Left colon (tissue), 2 donors: ENCODE measurements around the gene UCN. TPM values are rescaled to one million over a fixed set of nuclear protein-coding genes. Genes with fewer than 3 reads are reported as not detected.
"Not testable (repeated sequence)": the region's sequence is repeated elsewhere in the genome, so short reads cannot be mapped to it uniquely, and the experiment has no call there.

Experiments
- ATAC-seq: fragments of 200-7000 bp; cut with Tn5 transposase; one replicate; pipeline ENCODE4 v1.9.1; 2020; ENCODE audit warnings: mild to moderate bottlenecking, moderate library complexity
- DNase-seq, 2 donors: peaks; one replicate each; pipeline ENCODE4 v3.0.0-alpha.2; 2020
- intact Hi-C, 2 donors: fragments of 100-400 bp; cut with DNase I in 1 of 2; cut with micrococcal nuclease in 1 of 2; formaldehyde crosslinking; loops; one replicate each; pipeline versions ENCODE4 v1.11.2 to v1.14.0; 2022; cut with DNase I, micrococcal nuclease
- total RNA-seq, 2 donors: library from RNA; stranded (reverse); fragmentation: NEBNext Ultra II Directional; extraction: Animal tissue kit (Norgen Biotek cat#: 25700); gene quantifications; one replicate each; pipeline ENCODE4 v1.2.1, GENCODE V29; 2021
- donor health status: DM: no; HTN: no; CAD: no.
- donor health status: DM: yes; HTN: yes; CAD: no.

UCN gene
- total RNA-seq, 2 donors from 2014 or later = 0.52 to 0.56 TPM

DNA sequence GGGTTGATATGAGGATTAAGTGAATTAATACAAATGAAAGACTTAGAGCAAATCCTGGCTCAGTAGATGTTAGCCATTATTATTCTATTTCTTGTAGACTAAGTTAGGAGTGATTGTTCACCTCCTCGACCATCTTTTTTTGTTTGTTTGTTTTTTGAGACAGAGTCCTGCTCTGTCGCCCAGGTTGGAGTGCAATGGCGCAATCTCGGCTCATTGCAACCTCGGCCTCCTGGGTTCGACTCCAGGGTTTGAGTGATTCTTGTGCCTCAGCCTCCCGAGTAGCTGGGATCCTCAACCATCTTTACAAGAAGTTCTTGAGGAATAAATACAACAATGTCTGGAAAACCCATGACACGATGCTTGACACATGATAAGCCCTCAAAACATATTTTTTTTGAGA, 13.3 kb downstream of the UCN start:
- intact Hi-C loops = no loop called here
- DNase-seq = no peak
- no peak for ATAC-seq

DNA sequence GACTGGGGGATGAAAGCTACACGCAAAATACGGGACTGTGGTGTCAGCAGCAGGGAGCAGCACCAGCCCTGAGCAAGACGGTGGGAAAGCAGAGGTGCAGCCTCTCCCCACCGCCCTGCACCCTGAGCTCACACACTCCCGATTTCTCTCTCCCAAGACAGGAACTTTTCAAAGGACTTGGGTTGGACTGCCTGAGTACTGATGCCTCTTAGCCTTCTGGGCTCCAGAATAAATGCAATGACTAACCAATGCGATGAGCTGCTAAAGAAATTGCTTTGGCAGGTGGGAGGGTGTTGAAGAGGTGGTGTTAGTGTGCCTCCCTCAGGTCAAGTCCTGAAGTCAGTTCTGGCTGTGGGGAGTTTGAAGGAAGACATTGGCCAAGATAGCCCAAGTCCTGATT, 16.4 kb downstream of the UCN start:
- no peak for DNase-seq
- no peak for ATAC-seq
- intact Hi-C loops = no loop called here

DNA sequence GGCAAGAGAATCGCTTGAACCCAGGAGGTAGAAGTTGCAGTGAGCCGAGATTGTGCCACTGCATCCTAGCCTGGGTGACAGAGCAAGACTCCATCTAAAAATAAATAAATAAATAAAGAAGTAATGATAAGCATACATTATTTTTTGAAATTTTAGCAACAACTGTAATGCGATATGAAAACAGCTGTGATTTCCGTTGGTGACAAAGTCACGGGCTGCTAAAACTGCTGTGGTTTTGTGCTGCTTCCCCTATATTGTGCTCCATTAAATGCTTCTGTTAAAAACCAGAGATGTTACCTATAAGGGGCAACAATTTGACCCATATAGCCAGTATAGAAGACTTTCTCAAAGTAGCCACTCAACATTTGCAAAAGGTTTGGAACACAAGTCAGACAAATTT, 17.7 kb downstream of the UCN start:
- DNase-seq (no peak), ATAC-seq (no peak)
- intact Hi-C loops = no loop called here

DNA sequence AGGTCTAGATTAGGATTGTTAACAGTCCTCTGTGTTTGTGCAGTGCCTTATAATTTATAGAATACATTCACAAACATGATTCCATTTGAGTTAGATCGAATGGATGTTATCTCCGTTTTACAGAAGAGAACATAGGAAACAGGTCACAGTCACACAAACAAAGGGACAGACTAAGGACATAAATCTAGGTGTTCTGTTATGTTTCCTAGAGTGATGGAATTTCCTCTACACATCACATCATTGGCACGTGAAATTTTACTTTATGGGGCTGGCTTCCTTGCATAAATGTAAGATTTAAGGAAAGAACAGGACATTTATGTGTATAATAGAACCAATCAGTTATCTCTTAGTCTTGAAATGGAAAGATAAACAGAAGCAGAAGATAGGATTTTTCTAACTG, 19.6 kb downstream of the UCN start:
- no peak for ATAC-seq
- no peak for DNase-seq
- intact Hi-C loops = loop anchor here in 1 of 2 donors (10.0 kb wide), 1 partner anchor 194 kb away; no protein-coding TSS in a partner anchor

GRCh38 chr2:27285481-27285880, 22.8 kb downstream of the UCN start:
- intact Hi-C loops = loop anchor here in 1 of 2 donors (10.0 kb wide), 1 partner anchor 191 kb away; no protein-coding TSS in a partner anchor
- DNase-seq = no peak
- ATAC-seq = no peak

DNA sequence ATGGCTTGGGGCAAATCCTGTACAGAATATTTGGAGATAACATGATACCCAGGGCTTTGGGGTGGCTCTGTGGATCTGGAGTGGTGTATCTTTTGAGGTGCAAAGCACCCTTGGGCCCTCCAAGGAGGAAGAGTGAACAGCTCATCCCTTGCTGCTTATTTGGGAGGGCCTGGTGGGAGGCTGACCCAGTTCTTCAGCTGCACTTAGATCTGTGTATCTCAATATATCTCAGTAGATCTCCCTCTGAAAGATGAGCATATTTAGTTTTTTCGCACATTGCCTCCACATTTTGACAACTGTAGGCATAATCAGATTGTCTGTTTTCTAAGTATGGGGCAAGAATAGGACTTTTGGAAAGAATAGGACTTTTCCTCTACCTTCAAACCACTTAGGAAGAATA, 23.2 kb downstream of the UCN start:
- intact Hi-C loops = loop anchor here (5.0 to 10.0 kb wide), 2 partner anchors 188 to 190 kb away; no protein-coding TSS in a partner anchor
- no peak for ATAC-seq
- no peak for DNase-seq

DNA sequence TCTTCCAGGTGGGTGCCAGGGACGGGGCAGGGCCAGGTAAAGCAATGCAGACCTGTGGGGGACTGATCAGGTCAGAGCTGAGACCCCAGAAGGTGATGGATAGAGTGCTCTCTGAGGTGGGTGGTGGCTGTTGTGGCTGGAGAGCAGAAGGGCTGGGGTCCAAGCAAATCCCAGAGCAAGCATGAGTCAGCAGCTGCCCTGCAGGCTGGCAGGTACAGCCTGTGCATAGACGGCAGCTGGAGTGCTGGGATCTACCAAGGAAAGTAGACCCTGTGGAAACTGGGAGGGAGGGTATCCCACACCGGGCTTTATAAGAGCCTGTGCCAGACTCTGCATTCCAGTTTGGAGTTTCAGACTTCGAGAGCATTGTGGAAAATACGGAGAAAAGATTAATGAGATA, 25.4 kb downstream of the UCN start:
- intact Hi-C loops = loop anchor here (5.0 to 10.0 kb wide), 2 partner anchors 186 to 188 kb away; no protein-coding TSS in a partner anchor
- ATAC-seq (no peak), DNase-seq (no peak)

GRCh38 chr2:27281855-27282559, 26.2 kb downstream of the UCN start, which contains the start of gene TRIM54:
TSS of gene TRIM54 (plus strand) at chr2:27282429. CDS start at chr2:27282732, 303 bp downstream.
- ATAC-seq (no peak), DNase-seq (no peak)
- intact Hi-C loops = loop anchor here (5.0 to 10.0 kb wide), 2 partner anchors 185 to 187 kb away; no protein-coding TSS in a partner anchor

- intact Hi-C loops = loop anchor here (5.0 to 10.0 kb wide), 2 partner anchors 184 to 187 kb away; no protein-coding TSS in a partner anchor
- no peak for ATAC-seq
These were observed 26.8 kb downstream of the UCN start for GRCh38 chr2:27281442-27281841.

DNA sequence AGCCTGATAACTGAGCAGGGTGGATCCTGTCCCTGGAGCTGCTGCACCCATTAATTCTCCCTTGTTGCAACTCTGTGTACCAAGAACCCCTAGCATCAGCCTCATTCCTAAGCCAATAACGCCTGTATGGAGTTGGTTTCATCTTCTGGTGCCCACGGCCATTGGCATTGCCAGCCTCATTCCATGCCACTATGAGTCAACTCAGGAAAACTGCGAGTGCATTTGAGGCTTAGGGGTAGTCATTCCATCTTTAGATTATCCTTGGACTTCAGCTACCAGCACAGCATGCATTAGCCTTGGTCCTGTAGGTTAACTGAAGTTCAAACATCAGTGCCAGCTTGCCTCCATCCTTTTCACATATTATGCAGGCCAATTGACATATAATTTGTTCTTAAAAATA, 27.4 kb downstream of the UCN start:
- intact Hi-C loops = loop anchor here (5.0 to 10.0 kb wide), 2 partner anchors 184 to 186 kb away; no protein-coding TSS in a partner anchor
- no peak for DNase-seq
- no peak for ATAC-seq

More at GRCh38 chr2:27281442-27281841, 26.8 kb downstream of the UCN start:
- DNase-seq = no peak

DNA sequence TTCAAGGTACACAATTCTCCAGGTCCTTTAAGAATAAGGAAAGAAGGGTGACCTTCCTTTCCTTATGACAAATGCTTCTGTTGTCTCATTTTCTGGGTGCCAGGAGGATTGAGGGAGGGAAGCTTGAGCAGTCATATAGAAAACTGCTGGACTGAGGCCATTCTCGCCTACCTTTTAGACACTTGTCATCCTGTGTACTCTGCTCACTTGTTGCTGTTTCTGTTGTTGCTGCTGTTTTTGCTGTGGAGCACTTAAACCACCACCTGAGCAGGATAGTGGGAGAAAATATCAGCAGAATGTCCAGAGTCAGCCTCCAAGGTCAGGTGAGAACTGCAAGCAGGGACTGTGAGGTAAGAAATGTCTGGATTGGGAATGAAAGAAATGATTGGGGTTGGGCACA, 30.2 kb downstream of the UCN start:
- DNase-seq (no peak), ATAC-seq (no peak)
- intact Hi-C loops = no loop called here

- ATAC-seq (no peak), DNase-seq (no peak)
- intact Hi-C loops = no loop called here
These were observed 32.8 kb downstream of the UCN start, which contains the start of gene DNAJC5G for GRCh38 chr2:27275211-27276150. TSS of gene DNAJC5G (plus strand) at chr2:27275433. CDS start at chr2:27276729, 1,296 bp downstream.

DNA sequence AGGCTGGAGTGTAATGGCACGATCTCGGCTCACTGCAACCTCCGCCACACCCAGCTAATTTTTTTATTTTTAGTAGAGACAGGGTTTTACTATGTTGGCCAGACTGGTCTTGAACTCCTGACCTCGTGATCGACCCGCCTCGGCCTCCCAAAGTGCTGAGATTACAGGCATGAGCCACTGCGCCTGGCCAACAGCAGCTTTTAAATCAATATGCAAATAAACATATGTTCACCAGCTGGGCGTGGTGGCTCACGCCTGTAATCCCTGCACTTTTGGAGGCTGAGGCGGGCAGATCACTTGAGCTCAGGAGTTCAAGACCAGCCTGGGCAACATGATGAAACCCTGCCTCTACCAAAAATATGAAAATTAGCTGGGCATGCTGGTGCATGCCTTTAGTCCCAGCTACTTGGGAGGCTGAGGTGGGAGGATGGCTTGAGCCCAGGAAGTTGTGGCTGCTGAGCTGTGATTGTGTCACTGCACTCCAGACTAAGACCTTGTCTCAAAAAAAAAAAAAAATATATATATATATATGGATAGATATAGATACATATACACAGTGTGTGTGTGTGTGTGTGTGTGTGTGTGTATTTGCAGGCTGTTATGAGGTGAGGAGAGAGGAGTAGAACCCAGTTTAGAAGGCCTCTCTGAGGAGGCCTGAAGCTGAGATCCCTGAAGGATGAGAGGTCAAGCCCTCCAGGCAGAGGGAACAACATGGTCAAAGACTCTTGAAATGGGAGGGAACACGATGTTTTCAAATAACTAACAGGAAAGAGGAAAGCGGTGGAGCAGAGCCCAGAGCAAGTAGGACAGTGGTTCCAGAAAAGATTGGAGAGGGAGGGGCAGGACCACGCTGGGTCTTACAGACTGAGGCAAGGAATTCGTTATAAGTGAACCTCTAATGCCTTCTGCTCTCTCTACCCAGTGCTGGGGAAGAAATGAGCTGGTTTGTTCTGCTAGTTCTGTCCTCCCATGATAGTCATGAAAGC, 35.4 kb downstream of the UCN start:
- ATAC-seq, DNase-seq, intact Hi-C loops: not testable (repeated sequence)

DNA sequence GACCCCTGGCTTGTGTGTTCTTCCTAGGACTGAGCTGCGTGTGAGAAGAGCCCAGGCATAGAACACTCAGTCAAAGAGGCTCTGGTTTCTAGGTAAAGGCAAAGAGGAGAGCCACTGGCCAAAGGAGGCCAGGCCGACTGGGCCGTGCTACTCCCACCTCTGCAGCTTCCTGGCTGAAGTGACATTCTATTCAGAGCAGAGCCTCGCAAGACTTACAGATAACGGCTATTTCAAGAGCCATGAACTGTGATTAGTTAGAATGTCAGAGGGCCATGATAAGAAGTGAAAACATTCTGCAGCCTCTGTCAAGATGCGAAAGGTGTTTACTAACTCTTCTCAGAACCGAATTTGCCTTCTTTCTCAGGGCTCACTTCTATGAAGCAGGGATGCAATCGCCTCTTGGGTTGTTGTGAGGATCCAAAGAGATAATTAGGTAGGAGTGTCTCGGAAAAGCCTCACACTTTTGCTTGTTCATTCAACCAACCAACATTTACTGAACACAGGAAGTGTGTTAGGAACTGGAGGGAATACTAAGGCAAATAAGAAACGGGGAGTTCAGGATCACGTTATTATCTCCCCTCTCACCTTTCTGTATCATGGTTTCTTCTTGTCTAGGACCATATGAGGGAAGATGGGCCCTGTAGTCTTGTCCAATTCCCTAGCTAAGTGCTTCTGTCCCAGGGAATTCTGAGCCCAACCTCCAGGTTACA, 36.5 kb downstream of the UCN start:
- ATAC-seq = no peak
- DNase-seq = no peak
- intact Hi-C loops = no loop called here

DNA sequence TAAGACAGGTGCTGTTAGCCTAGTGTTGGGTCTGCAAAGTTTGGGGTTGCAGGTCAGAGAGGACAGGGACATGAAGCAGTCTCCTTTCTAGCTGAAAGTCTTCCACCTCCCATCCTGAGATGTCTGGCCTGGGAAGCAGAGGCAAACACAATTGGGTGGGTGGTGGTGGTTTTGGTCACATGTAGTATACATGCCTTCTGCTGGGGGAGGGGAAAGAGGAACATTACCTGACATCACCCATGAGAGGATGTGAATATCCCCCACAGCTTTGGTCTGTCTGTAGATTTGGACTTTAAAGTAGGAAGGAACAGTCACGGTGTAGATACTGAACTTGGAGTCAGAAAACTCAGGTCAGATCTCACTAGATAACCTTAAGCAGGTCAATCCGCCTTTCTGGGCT, 37.6 kb downstream of the UCN start:
- ATAC-seq = no peak
- intact Hi-C loops = no loop called here

DNA sequence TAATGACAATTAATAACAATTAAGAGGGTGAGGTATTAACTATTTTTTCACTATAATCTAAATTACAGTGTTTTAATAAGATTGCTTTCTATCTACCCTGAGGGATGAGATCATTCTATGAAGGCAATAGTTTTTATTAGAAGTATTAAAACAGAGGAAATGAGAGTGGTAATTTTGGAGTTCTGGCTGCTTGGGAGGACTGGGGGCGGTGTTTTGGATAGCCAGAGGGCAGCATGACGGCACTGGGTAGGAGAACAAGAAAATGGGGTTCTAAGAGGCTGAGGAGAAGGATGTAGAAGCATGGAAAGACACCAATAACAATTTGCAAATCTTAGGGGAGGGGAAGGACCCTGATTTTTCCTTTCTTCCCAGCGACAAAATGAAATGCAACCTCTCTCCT, 38.1 kb downstream of the UCN start:
- intact Hi-C loops = no loop called here
- no peak for DNase-seq
- ATAC-seq = no peak

More for the DNA sequence above, 37.6 kb downstream of the UCN start:
- no peak for DNase-seq

GRCh38 chr2:27268296-27268695, 39.9 kb downstream of the UCN start:
- intact Hi-C loops, DNase-seq, ATAC-seq: not testable (repeated sequence)

DNA sequence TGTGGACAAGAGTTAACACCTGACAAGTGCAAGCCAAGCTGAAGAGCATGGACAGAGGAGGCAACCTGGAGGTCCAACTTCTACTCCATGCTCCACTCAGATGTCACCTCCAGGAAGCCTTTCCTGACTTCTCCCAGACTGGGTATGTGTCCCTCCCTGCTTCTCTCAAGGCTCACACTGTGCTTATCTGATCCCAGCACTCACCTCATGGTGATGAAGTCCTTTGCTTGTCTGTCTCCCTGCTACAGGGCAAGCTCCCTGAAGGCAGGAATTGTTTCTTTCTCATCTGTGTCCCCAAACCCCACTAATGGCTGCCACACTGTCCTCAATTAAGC, 42.7 kb downstream of the UCN start:
- no peak for ATAC-seq
- intact Hi-C loops = no loop called here
- DNase-seq = no peak
